ENCODE measurements around the gene CDC42SE2. TPM values are rescaled to one million over a fixed set of nuclear protein-coding genes. Genes with fewer than 3 reads are reported as not detected.
A peak's percentile ranks its signal among the peaks of the same experiment; 100 is the strongest.

Gene CDC42SE2
- total RNA-seq, 1 experiment from 2014 or later: 22.5 TPM

- Mint-ChIP-seq H3K27me3 (ENCODE audit: low read depth) (no peaks in the 10 kb centered on the region), H3K36me3 (no peaks in the 10 kb centered on the region), H3K9me3 (no peaks in the 10 kb centered on the region), H3K4me3 (no peak overlapping the region), H3K27ac (no peak overlapping the region), H3K4me1 (no peaks in the 10 kb centered on the region)
- TF ChIP-seq EMX1 (CRISPR knock-in tag; IDR thresholded peaks at IDR 0.05) (no peak), E2F1 (CRISPR knock-in tag; IDR thresholded peaks at IDR 0.05) (no peak)
- TF ChIP-seq, protein P1, sequence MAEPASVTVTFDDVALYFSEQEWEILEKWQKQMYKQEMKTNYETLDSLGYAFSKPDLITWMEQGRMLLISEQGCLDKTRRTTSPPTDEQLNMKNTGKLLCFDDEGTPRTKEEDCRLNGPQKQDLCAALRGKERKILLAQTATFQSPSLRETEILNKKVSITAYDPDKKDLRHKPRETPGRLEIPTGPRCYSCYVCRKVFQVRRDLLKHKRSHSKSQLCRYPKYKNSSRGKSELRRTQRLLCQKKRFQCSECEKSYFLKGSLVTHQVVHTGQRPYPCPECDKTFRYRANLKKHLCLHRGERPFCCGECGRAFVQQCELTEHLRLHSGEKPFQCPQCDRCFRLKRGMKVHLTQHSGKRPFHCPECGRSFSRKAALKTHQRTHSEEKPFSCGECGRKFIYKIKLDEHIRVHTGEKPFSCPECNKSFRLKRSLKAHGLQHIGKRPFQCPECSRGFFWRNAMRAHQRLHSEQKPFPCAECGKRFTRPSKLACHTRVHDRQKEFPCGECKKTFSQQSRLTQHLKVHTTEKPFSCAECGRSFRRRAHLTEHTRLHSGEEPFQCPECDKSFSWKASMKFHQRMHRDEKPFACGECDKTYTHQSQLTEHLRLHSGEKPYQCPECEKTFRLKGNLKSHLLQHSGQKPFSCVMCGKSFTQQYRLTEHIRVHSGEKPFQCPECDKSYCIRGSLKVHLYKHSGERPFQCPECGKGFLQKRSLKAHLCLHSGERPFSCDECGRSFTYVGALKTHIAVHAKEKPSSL (CRISPR knock-in tag; conservative IDR thresholded peaks at IDR 0.05): no peak
- ChIA-PET CTCF (no interaction called here), POLR2A (interaction anchor here (0.6 kb wide), 1 partner anchor 30 kb away, joined by 3 read pairs; no protein-coding TSS in a partner anchor)
- ATAC-seq (no peak), DNase-seq (ENCODE audit: low spot score) (no peak)
Observed at GRCh38 chr5:131355971-131356528, 92.2 kb downstream of the CDC42SE2 start.

GRCh38 chr5:131356619-131357018, 92.8 kb downstream of the CDC42SE2 start:
- ChIA-PET CTCF (no interaction called here), POLR2A (interaction anchor here (0.6 kb wide), 1 partner anchor 31 kb away, joined by 3 read pairs; no protein-coding TSS in a partner anchor)
- ATAC-seq: no peak

GRCh38 chr5:131357739-131358561, 94.1 kb downstream of the CDC42SE2 start:
- ChIA-PET CTCF (no interaction called here), POLR2A (no interaction called here)
- H3K36me3 Mint-ChIP-seq: no peaks in the 10 kb centered on the region
- ATAC-seq: no peak
- no peak for DNase-seq (ENCODE audit: low spot score)
- H3K27me3 Mint-ChIP-seq (ENCODE audit: low read depth): no peaks in the 10 kb centered on the region
- peaks cover 10% of the 10 kb centered on the region for H3K4me1 Mint-ChIP-seq
- H3K4me3 Mint-ChIP-seq: no peak overlapping the region
- H3K9me3 Mint-ChIP-seq: no peaks in the 10 kb centered on the region
- no peak overlapping the region for H3K27ac Mint-ChIP-seq
- TF ChIP-seq, protein P2, sequence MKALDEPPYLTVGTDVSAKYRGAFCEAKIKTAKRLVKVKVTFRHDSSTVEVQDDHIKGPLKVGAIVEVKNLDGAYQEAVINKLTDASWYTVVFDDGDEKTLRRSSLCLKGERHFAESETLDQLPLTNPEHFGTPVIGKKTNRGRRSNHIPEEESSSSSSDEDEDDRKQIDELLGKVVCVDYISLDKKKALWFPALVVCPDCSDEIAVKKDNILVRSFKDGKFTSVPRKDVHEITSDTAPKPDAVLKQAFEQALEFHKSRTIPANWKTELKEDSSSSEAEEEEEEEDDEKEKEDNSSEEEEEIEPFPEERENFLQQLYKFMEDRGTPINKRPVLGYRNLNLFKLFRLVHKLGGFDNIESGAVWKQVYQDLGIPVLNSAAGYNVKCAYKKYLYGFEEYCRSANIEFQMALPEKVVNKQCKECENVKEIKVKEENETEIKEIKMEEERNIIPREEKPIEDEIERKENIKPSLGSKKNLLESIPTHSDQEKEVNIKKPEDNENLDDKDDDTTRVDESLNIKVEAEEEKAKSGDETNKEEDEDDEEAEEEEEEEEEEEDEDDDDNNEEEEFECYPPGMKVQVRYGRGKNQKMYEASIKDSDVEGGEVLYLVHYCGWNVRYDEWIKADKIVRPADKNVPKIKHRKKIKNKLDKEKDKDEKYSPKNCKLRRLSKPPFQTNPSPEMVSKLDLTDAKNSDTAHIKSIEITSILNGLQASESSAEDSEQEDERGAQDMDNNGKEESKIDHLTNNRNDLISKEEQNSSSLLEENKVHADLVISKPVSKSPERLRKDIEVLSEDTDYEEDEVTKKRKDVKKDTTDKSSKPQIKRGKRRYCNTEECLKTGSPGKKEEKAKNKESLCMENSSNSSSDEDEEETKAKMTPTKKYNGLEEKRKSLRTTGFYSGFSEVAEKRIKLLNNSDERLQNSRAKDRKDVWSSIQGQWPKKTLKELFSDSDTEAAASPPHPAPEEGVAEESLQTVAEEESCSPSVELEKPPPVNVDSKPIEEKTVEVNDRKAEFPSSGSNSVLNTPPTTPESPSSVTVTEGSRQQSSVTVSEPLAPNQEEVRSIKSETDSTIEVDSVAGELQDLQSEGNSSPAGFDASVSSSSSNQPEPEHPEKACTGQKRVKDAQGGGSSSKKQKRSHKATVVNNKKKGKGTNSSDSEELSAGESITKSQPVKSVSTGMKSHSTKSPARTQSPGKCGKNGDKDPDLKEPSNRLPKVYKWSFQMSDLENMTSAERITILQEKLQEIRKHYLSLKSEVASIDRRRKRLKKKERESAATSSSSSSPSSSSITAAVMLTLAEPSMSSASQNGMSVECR (CRISPR knock-in tag; IDR thresholded peaks at IDR 0.05; ENCODE audit: borderline replicate concordance): no peak
- no peak for TF ChIP-seq OVOL2 (CRISPR knock-in tag; IDR thresholded peaks at IDR 0.05; ENCODE audit: borderline replicate concordance)
- no peak for TF ChIP-seq KAT7 (CRISPR knock-in tag; IDR thresholded peaks at IDR 0.05; ENCODE audit: borderline replicate concordance)
- TF ChIP-seq, protein P3, sequence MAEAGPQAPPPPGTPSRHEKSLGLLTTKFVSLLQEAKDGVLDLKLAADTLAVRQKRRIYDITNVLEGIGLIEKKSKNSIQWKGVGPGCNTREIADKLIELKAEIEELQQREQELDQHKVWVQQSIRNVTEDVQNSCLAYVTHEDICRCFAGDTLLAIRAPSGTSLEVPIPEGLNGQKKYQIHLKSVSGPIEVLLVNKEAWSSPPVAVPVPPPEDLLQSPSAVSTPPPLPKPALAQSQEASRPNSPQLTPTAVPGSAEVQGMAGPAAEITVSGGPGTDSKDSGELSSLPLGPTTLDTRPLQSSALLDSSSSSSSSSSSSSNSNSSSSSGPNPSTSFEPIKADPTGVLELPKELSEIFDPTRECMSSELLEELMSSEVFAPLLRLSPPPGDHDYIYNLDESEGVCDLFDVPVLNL (CRISPR knock-in tag; IDR thresholded peaks at IDR 0.05; ENCODE audit: borderline replicate concordance, low read depth): no peak
- no peak for TF ChIP-seq PRDM15 (CRISPR knock-in tag; IDR thresholded peaks at IDR 0.05)
- TF ChIP-seq ZNF416 (CRISPR knock-in tag; IDR thresholded peaks at IDR 0.05): no peak
- no peak for TF ChIP-seq USF2 (CRISPR knock-in tag; IDR thresholded peaks at IDR 0.05)
- TF ChIP-seq PRRX2 (CRISPR knock-in tag; IDR thresholded peaks at IDR 0.05): no peak

More at GRCh38 chr5:131356619-131357018, 92.8 kb downstream of the CDC42SE2 start:
- peak; percentile 96 for TF ChIP-seq ZNF121 (CRISPR knock-in tag; IDR thresholded peaks at IDR 0.05)
- no peak for TF ChIP-seq ZNF671 (CRISPR knock-in tag; IDR thresholded peaks at IDR 0.05)
- TF ChIP-seq GTF2I (CRISPR knock-in tag; conservative IDR thresholded peaks at IDR 0.05): peak; percentile 60; the same call in 1 of the 2 replicates
- Mint-ChIP-seq H3K4me1 (peaks cover 5% of the 10 kb centered on the region), H3K36me3 (no peaks in the 10 kb centered on the region), H3K4me3 (no peak overlapping the region), H3K27me3 (ENCODE audit: low read depth) (no peaks in the 10 kb centered on the region), H3K27ac (no peak overlapping the region), H3K9me3 (no peaks in the 10 kb centered on the region)
- no peak for DNase-seq (ENCODE audit: low spot score)
